ENCODE results near the gene CETN3.

DNA sequence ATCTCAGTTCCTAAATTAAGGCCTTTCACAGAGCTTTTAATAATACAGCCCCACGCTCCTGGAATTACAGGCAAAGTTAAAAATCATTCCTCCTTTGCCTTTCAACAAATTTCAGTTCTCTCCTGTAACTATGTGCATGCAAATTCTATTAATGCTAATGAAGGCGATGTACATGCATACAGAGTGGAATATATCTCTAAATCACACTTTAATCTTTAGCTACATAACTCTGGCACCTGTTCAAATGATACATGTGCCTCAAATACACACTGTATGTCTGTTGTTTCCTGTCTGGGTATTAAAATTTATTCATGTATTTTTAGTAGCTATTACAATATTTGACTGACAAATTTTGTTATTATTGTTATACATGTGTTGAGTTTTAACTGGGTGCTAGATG lies 30.8 kb downstream of the CETN3 start:
- no peak for TF ChIP-seq POLR2A (IDR thresholded peaks at IDR 0.05; ENCODE audit: low read length)
- TF ChIP-seq GATA1 (IDR thresholded peaks at IDR 0.05; ENCODE audit: low read depth, low read length): no peak
